GM12801 (cell line): ENCODE measurements around the gene ESPN.

Experiments used
- CTCF ChIP-seq: IDR thresholded peaks from one replicate; pipeline ENCODE4 v1.5.1; 2011; ENCODE audit warnings: control low read depth; ENCODE audit not compliant: insufficient read length; ENCODE audit errors: extremely low read depth

ESPN gene

GRCh38 chr1:6447016-6447817 lies 22.6 kb downstream of the ESPN start:
- TF ChIP-seq CTCF = no peak

GRCh38 chr1:6447818-6448748 lies 23.5 kb downstream of the ESPN start:
- no peak for TF ChIP-seq CTCF

- no peak for TF ChIP-seq CTCF
Observed at GRCh38 chr1:6448749-6449631, 24.4 kb downstream of the ESPN start.

- no peak for TF ChIP-seq CTCF
Observed at GRCh38 chr1:6450005-6450450, 25.5 kb downstream of the ESPN start.

GRCh38 chr1:6450943-6451373 lies 26.4 kb downstream of the ESPN start:
- no peak for TF ChIP-seq CTCF

GRCh38 chr1:6454856-6455751 lies 30.5 kb downstream of the ESPN start:
- no peak for TF ChIP-seq CTCF
